ENCODE measurements around the gene PI16.
"Not testable (repeated sequence)": the region's sequence is repeated elsewhere in the genome, so short reads cannot be mapped to it uniquely, and the experiment has no call there.

Gene PI16

DNA sequence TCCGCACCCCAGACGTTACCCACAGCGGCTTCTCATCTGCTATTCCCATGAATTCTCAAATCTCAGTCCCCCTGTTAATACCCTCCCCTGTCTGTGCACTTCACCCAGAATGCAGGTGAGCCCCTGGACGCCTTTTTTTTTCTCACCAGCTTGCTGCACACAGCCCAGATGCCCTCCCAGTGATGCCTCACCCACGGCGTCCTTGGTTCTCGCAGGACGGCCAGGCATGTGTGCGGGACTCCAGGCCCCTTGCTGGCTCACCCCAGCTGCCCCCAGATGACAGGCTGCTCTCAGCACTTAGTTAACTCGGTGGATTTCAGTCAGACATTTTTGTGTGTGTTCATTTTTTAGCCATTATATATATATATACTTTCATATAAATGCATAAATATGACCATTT, 25.4 kb upstream of the PI16 start:
- no peak for DNase-seq

DNA sequence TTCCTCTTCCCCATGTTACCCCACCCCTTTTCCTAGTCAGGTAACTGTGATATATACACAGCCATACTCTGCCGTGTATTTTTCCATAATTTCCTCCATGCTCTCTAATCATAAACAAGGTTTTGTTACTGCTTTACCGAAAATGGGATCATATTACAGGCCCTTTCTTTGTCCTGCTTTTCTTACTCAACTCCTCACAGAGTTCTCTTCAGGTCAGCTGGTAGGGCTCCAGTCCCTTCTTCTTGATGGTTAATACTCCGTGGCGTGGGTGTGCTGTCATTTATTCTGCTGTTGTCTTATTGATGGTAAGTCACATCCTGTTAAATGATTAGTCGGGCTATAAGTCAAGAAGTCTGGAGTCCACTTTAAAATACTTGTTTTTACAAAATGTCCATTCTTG, 24.9 kb upstream of the PI16 start:
- DNase-seq = no peak

DNA sequence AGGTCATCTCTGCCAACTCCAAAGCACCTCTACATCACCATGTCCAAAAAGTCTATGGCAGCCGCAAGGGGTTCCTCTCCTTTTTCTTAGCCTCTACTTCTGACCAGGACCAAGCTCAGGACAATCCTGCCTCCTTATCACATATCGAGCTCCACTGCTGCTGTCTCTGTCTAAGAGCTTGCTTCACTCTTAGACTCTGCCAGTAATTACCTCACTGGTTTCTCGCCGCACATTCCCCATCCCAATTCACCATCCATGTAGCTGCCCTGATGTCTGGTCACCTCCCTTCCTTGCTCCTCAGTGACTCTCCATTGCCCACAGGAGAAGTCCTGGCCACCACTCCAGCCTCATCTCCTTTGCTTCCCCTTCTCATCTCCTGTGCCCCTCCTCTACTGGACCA, 24.1 kb upstream of the PI16 start:
- no peak for DNase-seq

DNA sequence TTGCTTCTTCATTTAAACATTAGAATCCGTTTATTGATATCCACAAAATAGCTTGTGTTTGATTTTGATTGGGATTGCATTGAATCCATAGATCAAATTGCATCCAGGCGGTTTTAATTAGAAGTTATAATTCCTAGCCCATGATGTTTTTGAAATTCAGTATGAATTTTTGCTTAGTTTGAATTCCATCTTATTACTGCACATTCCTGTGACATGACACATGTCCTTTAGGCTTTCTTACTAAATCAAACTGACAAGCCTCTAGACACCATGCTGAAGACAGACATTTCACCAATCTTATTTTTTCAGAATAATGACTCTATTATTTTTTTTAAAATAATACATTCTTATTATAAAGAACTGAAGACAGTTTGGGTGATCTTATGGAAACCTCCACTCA, 21.4 kb upstream of the PI16 start:
- peak in 1 of 2 experiments; percentile 33 for DNase-seq

DNA sequence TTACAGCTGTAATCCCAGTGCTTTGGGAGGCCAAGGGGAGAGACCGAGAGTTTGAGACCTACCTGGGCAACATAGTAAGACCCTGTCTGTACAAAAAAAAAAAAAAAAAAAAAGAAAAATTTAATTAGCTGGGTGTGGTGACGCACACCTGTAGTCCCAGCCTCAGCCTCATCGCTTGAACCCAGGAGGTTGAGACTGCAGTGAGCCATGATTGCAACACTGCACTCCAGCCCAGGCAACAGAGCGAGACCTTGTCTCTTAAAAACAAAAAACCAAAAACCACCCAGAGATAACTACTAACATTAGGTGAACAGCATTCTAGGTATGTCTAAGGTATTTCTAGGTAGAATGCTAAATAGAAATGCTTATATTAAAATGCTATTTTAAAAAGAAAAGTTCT, 21.0 kb upstream of the PI16 start:
- no peak for DNase-seq

DNA sequence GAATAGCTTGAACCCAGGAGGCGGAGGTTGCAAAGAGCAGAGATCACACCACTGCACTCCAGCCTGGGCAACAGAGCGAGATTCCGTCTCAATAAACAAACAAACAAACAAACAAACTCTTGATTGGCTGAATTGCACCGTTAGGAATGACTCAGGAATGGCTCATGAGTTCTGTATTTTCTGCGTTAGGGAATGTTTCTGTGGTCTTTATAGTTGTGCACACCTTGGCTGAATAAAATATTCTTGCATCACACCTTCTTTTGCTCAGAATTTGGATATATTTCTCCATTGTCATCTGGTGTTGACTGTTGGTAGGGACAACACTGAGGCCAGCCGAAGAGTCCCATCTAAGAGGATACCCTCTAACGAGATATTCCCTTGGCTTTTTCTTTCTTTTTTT, 19.6 kb upstream of the PI16 start:
- no peak for DNase-seq

DNA sequence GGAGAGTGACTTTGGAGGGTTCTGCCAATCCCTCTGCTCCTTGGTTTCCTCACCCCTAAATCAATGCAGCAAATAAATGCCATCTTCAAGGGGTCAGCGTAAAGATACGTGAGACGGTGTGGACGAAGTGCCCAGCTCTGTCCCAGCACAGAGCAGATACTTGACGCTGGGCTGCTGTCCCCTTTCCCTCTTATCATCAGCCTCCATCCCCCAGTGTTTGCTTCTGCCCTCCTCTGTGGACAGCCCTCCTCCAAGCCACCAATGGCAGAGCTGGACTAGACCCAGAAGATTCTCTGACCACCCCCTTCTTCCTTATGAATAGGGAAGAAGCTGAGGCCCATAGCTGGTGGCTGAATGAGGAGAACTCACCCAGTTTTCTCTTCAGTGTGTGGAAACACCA, 17.7 kb upstream of the PI16 start:
- DNase-seq = no peak

DNA sequence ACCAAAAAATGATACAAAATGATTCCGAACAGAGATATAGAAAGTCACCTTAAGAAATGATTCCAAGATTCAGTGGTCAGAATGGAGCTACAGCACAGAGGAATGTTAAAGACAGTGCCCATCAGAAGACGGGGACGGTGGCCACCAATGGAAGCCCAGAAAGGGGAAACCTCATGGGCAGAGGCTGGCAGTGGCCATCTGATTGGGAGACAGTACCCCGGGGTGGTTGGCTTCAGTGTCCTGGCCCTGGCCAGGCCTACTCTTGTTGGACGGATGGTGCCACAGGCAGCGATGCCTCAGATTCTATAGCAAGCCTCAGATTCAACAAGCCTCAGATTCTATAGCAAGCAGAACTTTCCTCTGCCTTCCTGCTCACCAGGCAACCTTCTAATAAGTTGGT, 16.6 kb upstream of the PI16 start:
- no peak for DNase-seq

DNA sequence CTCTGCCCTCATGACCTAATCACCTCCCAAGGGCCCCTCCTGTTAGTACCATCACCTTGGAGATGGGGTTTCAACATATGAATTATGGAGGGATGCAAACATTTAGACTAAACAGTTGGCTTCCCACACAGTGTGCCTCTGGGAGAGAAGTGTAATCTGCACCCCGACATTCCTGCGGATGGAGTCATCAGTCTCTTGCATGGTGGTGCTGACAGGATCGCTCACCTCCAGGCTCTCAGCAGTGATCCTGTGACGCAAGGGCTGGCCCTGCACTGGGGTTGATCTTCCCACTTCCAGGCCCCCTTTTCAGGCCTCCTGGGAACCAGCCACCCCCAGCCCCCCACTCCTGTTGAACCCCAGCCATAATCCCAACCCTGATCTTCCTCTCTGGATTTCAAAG, 16.0 kb upstream of the PI16 start:
- no peak for DNase-seq

DNA sequence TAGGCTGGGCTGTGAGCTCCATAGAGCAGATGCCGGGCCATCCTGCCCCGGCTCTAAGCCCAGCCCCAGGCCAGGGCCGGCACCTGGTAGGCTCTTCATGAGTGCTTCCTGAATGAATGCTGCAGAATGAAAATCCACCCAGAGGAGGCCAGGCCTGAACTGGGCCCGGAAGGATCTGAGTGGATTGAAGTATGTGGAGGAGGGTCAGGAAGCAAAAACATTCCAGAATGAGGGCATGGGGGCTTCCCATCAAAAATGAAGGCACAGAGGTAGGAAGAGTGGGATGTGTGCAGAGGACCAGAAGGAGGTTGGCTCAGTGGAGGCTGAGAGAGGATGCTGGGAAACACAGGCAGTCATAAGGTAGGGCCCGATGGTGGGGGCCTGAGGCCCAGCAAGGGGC, 15.5 kb upstream of the PI16 start:
- DNase-seq = not testable (repeated sequence)

DNA sequence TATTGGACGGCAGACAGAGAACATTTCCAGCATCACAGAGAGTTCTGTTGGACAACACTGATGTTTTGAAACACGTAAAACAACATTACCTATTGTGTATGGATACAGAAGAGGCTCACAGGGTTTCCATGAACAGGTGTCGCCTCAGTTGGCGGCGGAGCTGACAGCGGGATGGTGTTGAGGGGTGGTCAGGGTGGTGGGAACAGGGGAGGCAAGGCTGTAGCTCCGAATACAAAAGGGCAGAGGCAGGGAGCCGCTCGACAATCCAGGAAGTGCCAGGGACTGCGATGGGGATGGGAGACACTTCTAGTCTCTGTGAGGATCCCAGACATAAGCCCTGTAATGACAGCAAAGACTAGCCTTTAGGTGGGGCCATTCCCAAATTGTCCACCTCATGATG, 14.5 kb upstream of the PI16 start:
- no peak for DNase-seq

DNA sequence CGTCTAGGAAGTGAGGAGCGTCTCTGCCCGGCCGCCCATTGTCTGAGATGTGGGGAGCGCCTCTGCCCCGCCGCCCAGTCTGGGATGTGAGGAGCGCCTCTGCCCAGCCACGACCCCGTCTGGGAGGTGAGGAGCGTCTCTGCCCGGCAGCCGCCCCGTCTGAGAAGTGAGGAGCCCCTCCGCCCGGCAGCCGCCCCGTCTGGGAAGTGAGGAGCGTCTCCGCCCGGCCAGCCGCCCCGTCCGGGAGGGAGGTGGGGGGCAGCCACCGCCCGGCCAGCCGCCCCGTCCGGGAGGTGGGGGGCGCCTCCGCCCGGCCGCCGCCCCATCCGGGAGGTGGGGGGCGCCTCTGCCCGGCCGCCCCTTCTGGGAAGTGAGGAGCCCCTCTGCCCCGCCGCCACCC, 13.0 kb upstream of the PI16 start:
- not testable (repeated sequence) for DNase-seq

DNA sequence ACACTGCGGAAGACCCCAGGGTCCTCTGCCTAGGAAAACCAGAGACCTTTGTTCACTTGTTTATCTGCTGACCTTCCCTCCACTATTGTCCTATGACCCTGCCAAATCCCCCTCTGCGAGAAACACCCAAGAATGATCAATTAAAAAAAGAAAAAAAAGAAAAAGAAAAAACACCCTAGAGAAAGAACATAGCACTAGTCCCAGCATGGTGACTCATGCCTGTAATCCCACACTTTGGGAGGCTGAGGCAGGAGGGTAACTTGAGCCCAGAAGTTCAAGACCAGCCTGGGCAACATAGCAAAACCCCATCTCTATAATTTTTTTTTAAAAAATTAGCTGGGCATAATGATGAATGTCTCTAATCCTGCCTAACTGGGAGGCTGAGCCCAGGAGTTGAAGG, 12.2 kb upstream of the PI16 start:
- not testable (repeated sequence) for DNase-seq

DNA sequence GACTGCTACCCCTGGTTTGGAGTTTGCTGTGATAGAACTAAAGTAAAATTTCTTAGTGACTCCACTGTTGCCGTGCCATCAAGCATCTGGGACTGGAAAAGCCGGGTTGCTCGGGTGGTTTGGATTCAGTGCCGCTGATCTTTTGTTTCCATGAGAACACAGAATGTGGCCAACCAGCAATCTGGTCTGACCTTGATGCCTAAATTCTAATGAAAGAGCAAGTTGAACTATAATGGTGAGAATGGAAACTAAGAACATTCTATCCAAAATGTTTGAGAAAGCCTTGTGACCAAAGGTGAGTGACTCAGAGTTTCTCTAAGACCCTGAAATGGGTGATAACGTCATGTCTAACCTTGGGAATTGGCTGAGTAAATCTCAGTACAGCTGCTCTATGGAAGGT, 9.9 kb upstream of the PI16 start:
- DNase-seq = no peak

DNA sequence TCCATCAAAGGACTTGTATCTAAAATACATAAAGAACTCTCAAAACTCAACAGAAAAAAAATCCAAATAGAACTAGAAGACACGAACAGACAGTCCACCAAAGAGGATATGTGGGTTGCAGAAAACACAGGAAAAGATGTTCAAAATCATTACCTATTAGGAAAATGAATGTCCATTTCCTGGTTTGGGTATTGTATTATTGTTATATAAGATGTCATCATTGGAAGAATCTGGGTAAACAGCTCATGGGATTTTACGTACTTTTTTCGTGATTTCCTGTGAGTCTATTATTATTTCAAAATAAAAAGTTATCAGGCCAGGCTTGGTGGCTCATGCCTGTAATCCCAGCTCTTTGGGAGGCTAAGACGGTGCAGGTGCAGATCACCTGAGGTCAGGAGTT, 9.2 kb upstream of the PI16 start:
- no peak for DNase-seq

DNA sequence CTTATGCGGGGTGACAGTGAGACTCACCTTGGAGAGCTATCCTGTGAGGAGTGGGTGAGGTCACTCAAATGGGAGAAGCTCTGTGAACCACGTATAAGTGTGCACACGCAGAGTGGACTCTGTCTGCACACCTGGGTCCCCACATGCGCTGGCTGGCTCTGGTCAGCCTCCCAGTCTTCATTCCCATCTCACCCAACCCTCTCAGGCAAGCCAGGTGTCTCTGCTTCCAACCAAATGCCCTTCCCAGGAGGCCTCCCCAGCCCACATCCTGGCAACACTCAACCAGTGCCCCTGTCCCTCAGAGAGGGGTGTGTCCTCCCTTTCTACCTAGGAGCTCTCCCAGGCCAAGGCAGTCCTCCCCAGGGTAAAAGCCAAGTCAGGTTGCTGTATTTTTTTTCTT, 8.0 kb upstream of the PI16 start:
- no peak for DNase-seq

DNA sequence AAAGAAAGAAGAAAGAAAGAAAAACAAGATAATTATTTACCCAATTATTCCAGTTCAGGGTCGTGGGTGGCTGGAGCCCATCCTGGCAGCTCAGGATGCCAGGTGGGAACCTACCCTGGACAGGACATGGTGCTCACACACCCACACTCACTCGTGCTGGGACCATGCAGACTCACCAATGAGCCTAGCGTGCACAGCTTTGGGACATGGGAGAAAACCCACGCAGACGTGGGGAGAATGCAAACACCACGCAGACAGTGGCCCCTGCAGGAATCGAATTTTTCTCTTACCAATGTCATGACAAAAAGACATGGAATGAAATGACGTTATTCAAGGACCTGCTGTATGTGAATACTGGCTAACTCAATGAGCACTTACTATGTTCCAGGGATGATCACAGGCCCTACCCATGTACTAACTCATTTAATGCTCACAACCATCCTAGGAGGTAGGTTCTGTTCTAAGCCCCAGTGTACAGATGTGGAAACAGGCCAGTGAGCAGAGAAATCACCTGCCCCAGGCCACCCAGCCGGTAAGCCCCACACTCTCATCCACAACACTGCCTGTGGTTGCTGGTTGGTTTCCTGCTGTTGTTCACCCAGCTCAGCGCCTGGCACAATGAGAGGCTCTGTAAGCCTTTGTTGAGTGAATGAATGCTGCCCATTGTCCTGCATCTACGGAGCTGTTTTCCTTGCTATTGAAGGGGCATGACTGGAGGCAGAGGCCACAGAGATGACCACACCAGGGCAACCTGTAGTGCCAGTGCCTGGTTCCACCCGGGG, 6.8 kb upstream of the PI16 start:
- no peak for DNase-seq

DNA sequence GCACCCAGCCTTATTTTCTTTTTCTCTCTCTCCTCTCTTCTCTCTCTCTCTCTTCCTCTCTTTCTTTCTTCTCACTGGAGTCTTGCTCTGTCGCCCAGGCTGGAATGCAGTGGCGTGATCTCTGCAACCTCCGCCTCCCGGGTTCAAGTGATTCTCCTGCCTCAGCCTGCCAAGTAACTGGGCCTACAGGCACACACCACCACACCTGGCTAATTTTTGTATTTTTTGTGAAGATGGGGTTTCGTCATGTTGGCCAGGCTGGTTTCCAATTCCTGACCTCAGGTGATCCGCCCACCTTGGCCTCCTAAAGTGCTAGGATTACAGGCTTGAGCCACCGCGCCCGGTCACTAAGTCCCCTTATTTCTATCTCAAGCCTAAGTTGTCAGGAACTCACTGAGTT, 5.5 kb upstream of the PI16 start:
- DNase-seq = not testable (repeated sequence)

DNA sequence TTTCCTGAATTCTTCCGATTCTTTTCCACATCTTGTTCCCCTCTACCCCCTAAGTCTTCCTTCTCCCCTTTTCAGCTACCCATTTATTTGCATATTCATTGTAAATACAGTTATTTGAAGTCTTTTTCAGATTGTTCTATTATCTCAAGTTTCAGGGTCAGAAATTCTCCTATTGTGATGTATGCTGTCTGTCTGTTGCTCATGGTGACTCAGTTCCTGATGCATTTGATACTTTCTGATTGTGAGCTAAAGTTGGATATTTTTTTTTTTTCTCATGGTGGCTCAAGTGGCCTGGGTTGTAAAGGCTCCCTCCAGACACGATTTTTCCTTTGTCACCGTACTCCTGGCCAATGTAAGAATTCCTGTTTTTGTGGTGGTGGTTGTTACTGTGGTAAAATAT, 4.9 kb upstream of the PI16 start:
- DNase-seq = peak in 1 of 2 experiments; percentile 42

DNA sequence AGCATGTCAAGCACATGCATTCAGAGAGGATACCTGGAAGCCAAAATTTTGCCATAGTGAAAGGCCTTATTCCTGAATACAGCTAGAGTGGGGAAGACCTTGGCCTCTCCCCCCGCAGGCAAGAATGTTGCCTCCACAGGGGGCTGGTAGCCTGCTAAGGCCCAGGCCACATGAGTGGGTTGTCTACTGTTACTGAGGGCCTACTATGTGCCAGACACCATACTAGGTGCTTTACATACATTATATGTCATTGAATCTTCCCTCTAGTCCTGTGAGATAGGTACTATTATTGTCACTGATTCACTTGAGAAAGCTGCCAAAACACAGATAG, 642 bp upstream of the PI16 start:
- no peak for DNase-seq

DNA sequence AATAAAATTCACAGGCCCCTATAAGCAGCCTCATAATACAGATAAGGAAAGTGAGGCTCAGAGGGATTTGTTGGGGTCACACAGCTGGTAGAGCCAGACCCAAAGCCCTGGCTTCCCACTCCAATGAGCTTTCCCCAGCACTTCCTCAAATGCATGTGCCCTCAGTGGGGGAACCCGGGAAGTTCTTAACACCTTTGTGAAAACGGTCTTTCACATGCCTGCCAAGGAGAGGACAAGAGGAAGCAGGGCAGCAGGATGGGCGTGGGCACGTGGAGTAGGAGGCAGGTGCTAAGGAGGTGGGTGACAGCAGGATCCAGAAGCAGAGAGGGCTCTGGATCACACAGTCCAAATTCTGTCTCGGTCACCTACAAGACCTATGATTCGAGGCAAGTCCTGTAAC, 598 bp downstream of the PI16 start:
- DNase-seq = no peak

DNA sequence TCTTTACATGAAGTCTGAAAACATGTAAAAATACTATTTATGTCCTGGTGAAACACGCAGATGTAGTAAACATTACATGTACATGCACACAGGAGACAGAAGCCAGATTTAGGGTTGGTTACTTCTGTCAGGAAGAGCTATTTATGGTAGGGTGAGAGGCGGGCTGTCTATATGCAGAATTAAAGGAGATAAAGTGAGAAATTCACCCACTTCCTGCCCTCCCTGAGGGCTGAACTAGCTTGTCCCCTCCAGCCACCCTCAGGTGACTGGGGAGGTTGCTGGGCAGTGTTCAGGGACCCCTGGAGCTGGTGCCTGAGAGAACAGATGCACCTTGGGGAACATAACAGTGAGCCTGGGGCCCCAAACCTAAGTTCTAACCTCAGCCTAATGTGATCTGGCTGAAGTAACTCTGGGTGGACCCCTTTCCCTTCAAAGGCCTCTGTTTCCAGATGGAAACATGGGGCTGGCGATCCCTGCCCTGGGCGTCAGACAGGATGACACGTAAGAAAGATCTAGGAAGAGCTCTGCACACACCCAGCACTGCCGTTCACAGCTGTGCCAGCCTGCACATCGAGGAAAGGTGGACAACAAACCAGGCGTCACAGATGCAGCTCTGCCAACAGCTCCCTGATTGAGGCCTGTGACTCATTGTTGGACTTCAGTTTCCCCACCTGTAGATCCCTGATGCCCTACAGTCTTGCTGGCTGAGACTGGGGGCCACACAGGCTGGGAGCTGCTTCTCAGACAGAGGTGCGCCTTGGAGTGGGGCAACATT, 1.3 kb downstream of the PI16 start:
- DNase-seq = no peak

DNA sequence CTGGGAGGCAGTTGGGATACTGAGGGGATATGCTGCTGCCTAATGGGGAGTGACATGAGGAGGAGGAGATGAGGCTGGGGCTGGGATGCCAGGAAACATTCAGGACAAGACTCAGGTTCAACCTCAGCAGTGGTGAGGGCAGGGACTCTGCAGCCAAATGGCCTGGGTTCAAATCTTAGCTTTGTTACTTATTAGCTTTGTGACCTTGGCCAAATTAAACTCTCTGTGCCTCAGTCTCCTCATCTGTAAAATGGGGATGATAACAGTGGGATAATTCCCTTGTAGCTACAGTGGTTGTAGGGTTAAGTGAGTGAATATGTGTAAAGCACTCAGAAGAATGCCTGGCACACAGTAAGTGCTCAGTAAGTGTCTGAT, 1.9 kb downstream of the PI16 start:
- DNase-seq = no peak

DNA sequence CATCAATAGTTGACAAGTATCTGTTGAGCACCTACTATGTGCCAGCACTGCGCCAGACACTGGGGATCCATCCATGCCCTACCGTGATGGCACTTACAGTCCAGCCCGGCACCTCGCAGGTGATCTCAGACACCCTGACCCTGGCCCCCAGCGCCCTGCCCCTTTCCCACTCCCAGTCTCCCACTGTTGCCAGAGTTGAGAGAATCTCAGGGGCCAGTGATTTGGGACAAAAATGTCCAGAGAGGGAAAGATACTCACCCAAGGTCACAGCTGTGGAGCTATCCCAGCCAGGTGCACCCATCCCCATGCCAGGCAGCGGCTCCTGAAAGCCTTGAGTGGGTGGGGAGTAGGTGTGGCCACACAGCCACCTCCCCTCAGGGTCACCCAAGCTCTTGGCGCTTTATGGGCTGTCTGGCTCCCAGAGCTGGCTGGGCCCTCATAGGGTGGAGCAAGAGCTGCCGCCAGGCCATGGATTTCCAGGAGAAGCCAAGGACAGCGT, 3.3 kb downstream of the PI16 start:
- no peak for DNase-seq
